Liver (tissue), 9 donors: ENCODE measurements around the gene TENT4A. TPM values are rescaled to one million over a fixed set of nuclear protein-coding genes. Genes with fewer than 3 reads are reported as not detected.

Source experiments
- DNase-seq: peaks from one replicate; pipeline ENCODE4 v3.0.0-alpha.2; 2017; ENCODE audit warnings: low spot score
- H3K27ac ChIP-seq, 2 donors: one replicate each; pipeline ENCODE4 v1.7.0; 2013; ENCODE audit warnings: inconsistent platforms in 2 of 2, low read length in 2 of 2, control low read depth in 1 of 2, low read depth in 1 of 2, mild to moderate bottlenecking in 1 of 2
- H3K27me3 ChIP-seq, 4 donors: one replicate each; pipeline versions ENCODE4 v1.6.1 to v1.7.0; 2013; ENCODE audit warnings: low read length in 3 of 4, inconsistent platforms in 1 of 4, mild to moderate bottlenecking in 1 of 4, moderate library complexity in 1 of 4; ENCODE audit not compliant: control insufficient read depth in 4 of 4, insufficient read depth in 4 of 4
- H3K36me3 ChIP-seq, 4 donors: one replicate each; pipeline versions ENCODE4 v1.6.1 to v1.7.0; 2013; ENCODE audit warnings: low read length in 3 of 4, mild to moderate bottlenecking in 3 of 4, low read depth in 1 of 4, moderate library complexity in 1 of 4; ENCODE audit not compliant: control insufficient read depth in 4 of 4, insufficient read depth in 3 of 4
- H3K4me1 ChIP-seq, 4 donors: one replicate each; pipeline versions ENCODE4 v1.6.1 to v1.7.0; 2013; ENCODE audit warnings: low read length in 3 of 4, mild to moderate bottlenecking in 3 of 4, moderate library complexity in 1 of 4; ENCODE audit not compliant: control insufficient read depth in 4 of 4, insufficient read depth in 4 of 4
- H3K4me3 ChIP-seq, 3 donors: one replicate each; pipeline versions ENCODE4 v1.6.1 to v1.7.0; 2013; ENCODE audit warnings: low read length in 3 of 3, control low read depth in 1 of 3, low read depth in 1 of 3, mild to moderate bottlenecking in 1 of 3
- H3K9ac ChIP-seq, 2 donors: one replicate each; pipeline ENCODE4 v1.7.0; 2013; ENCODE audit warnings: low read length in 2 of 2, mild to moderate bottlenecking in 2 of 2, moderate library complexity in 2 of 2, control low read depth in 1 of 2, low read depth in 1 of 2
- H3K9me3 ChIP-seq, 4 donors: one replicate each; pipeline versions ENCODE4 v1.6.1 to v1.7.0; 2013; ENCODE audit warnings: low read length in 3 of 4; ENCODE audit not compliant: control insufficient read depth in 4 of 4
- ATF3 ChIP-seq: IDR thresholded peaks from 2 replicates; pipeline ENCODE4 v1.6.1; 2016; ENCODE audit warnings: antibody characterized with exemption
- EGR1 ChIP-seq, 2 donors: IDR thresholded peaks; 2 replicates each; pipeline ENCODE4 v1.6.1; 2016 to 2018; ENCODE audit warnings: antibody characterized with exemption in 2 of 2, low read depth in 2 of 2
- FOXA1 ChIP-seq: IDR thresholded peaks from 2 replicates; pipeline ENCODE4 v1.6.1; 2016; ENCODE audit warnings: antibody characterized with exemption
- FOXA2 ChIP-seq: IDR thresholded peaks from 2 replicates; pipeline ENCODE4 v1.6.1; 2016; ENCODE audit warnings: antibody characterized with exemption
- GABPA ChIP-seq, 2 donors: IDR thresholded peaks in 1 of 2; conservative IDR thresholded peaks in 1 of 2; 2 replicates each; pipeline ENCODE4 v1.6.1; 2016; ENCODE audit warnings: antibody characterized with exemption in 2 of 2, mild to moderate bottlenecking in 1 of 2, moderate library complexity in 1 of 2
- HNF4A ChIP-seq, 2 donors: conservative IDR thresholded peaks; 2 replicates each; pipeline ENCODE4 v1.6.1; 2016; ENCODE audit warnings: antibody characterized with exemption in 2 of 2, mild to moderate bottlenecking in 2 of 2
- HNF4G ChIP-seq: IDR thresholded peaks from 2 replicates; pipeline ENCODE4 v1.6.1; 2016; ENCODE audit warnings: antibody characterized with exemption
- JUND ChIP-seq, 2 donors: IDR thresholded peaks; 2 replicates each; pipeline ENCODE4 v1.6.1; 2016; ENCODE audit warnings: antibody characterized with exemption in 2 of 2
- MAX ChIP-seq: IDR thresholded peaks from 2 replicates; pipeline ENCODE4 v1.6.1; 2016; ENCODE audit warnings: antibody characterized with exemption
- NR2F2 ChIP-seq: IDR thresholded peaks from 2 replicates; pipeline ENCODE4 v1.6.1; 2016; ENCODE audit warnings: antibody characterized with exemption
- RAD21 ChIP-seq, 2 donors: IDR thresholded peaks; 2 replicates each; pipeline ENCODE4 v1.6.1; 2016; ENCODE audit warnings: antibody characterized with exemption in 2 of 2, mild to moderate bottlenecking in 2 of 2
- REST ChIP-seq: IDR thresholded peaks from 2 replicates; pipeline ENCODE4 v1.6.1; 2016; ENCODE audit warnings: antibody characterized with exemption, mild to moderate bottlenecking
- RXRA ChIP-seq, 2 donors: IDR thresholded peaks; 2 replicates each; pipeline ENCODE4 v1.6.1; 2017 to 2018; ENCODE audit warnings: antibody characterized with exemption in 2 of 2, mild to moderate bottlenecking in 1 of 2
- SP1 ChIP-seq: IDR thresholded peaks from 2 replicates; pipeline ENCODE4 v1.6.1; 2018; ENCODE audit warnings: antibody characterized with exemption, mild to moderate bottlenecking
- TAF1 ChIP-seq: conservative IDR thresholded peaks from 2 replicates; pipeline ENCODE4 v1.6.1; 2016; ENCODE audit warnings: antibody characterized with exemption, mild to moderate bottlenecking
- YY1 ChIP-seq: IDR thresholded peaks from 2 replicates; pipeline ENCODE4 v1.6.1; 2016; ENCODE audit warnings: antibody characterized with exemption, mild to moderate bottlenecking
- WGBS: extraction: QIAGEN DNeasy Blood & Tissue Kit; methylation state at CpG from one replicate; pipeline ENCODE4 v1.1.7; 2013; 5-methylcytosine and 5-hydroxymethylcytosine counted together
- polyA plus RNA-seq, 2 donors: library from polyadenylated mRNA; stranded (reverse) in 1 of 2; unstranded in 1 of 2; fragments of 200-250 nt in 1 of 2; fragments of >200 nt in 1 of 2; fragmentation: Nextera tagmentation in 1 of 2; extraction: Ambion mirVana in 1 of 2; gene quantifications; one replicate each; pipeline versions ENCODE4 v1.2.1 to v1.2.3, GENCODE V29; 2013 to 2015
- total RNA-seq, 2 donors: library from RNA; depleted of rRNA; stranded (reverse); fragments of >200 nt; gene quantifications; one replicate each; pipeline ENCODE4 v1.2.3, GENCODE V29; 2014
- TF ChIP-seq, protein P1 (sequence below): fragments of 150-350 bp; IDR thresholded peaks from 2 replicates; pipeline ENCODE4 v1.5.1; 2017; ENCODE audit warnings: improper control_type of control experiment, low read depth, low read length; ENCODE audit not compliant: missing input control
- TF ChIP-seq, protein P2 (sequence below): IDR thresholded peaks from 2 replicates; pipeline ENCODE4 v1.6.1; 2016; ENCODE audit warnings: antibody characterized with exemption
- donor health status: healthy.
- donor health status: healthy.
- donor health status: healthy.
- donor health status: healthy.
- donor health status: healthy.

TENT4A gene
- total and polyA plus RNA-seq, 4 donors = 3.9 to 15.1 (median 8.1) TPM

GRCh38 chr5:6724321-6724929, 11.2 kb downstream of the TENT4A start:
- Histone ChIP-seq H3K36me3 (peaks cover 0 to 2% (median 0%) of the 10 kb centered on the region in 4 donors), H3K9ac (no peak overlapping the region), H3K4me1 (peaks cover 18 to 49% (median 33%) of the 10 kb centered on the region in 4 donors), H3K4me3 (no peak overlapping the region), H3K9me3 (no peaks in the 10 kb centered on the region), H3K27me3 (no peaks in the 10 kb centered on the region), H3K27ac (no peak overlapping the region)
- TF ChIP-seq GABPA (IDR thresholded peaks at IDR 0.05 in 1 of 2, conservative IDR thresholded peaks at IDR 0.05 in 1 of 2) (no peak), YY1 (no peak), FOXA1 (no peak), EGR1 (IDR thresholded peaks at IDR 0.05; ENCODE audit: low read depth in 2 of 2) (no peak), HNF4A (conservative IDR thresholded peaks at IDR 0.05) (no peak)
- no peak for DNase-seq
- 90% methylated on average over 8 of the region's 8 CpGs for WGBS

DNA sequence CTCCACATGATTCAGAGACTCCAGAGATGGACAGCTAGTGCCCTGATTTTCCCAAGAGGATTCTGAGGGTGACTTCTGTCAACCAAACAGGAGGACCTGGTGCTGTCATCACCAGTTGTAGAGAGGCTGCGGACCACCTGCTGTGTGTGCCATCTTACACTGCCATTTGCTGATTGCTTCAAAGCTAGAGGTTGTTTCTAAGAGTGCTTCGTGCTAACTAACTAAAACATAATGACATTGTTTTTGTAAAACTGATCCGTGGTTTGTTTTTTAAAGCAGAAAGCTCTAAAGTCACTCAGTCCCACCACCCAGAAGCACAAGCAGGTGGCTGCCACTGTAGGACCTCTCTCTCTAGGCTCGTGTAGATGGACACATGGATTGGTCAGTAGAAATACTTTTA, 12.2 kb downstream of the TENT4A start:
- no peak for TF ChIP-seq RXRA (IDR thresholded peaks at IDR 0.05)
- no peak for TF ChIP-seq MAX
- TF ChIP-seq, protein P1, sequence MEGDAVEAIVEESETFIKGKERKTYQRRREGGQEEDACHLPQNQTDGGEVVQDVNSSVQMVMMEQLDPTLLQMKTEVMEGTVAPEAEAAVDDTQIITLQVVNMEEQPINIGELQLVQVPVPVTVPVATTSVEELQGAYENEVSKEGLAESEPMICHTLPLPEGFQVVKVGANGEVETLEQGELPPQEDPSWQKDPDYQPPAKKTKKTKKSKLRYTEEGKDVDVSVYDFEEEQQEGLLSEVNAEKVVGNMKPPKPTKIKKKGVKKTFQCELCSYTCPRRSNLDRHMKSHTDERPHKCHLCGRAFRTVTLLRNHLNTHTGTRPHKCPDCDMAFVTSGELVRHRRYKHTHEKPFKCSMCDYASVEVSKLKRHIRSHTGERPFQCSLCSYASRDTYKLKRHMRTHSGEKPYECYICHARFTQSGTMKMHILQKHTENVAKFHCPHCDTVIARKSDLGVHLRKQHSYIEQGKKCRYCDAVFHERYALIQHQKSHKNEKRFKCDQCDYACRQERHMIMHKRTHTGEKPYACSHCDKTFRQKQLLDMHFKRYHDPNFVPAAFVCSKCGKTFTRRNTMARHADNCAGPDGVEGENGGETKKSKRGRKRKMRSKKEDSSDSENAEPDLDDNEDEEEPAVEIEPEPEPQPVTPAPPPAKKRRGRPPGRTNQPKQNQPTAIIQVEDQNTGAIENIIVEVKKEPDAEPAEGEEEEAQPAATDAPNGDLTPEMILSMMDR = no peak
- TF ChIP-seq TAF1 = no peak
- TF ChIP-seq NR2F2 = no peak
- TF ChIP-seq FOXA2 = no peak
- TF ChIP-seq ATF3 = no peak
- TF ChIP-seq RAD21 (IDR thresholded peaks at IDR 0.05) = no peak
- no peak for TF ChIP-seq JUND (IDR thresholded peaks at IDR 0.05)
- TF ChIP-seq HNF4G = no peak
- no peak for TF ChIP-seq REST
- no peak for TF ChIP-seq HNF4A (conservative IDR thresholded peaks at IDR 0.05)
- TF ChIP-seq, protein P2, sequence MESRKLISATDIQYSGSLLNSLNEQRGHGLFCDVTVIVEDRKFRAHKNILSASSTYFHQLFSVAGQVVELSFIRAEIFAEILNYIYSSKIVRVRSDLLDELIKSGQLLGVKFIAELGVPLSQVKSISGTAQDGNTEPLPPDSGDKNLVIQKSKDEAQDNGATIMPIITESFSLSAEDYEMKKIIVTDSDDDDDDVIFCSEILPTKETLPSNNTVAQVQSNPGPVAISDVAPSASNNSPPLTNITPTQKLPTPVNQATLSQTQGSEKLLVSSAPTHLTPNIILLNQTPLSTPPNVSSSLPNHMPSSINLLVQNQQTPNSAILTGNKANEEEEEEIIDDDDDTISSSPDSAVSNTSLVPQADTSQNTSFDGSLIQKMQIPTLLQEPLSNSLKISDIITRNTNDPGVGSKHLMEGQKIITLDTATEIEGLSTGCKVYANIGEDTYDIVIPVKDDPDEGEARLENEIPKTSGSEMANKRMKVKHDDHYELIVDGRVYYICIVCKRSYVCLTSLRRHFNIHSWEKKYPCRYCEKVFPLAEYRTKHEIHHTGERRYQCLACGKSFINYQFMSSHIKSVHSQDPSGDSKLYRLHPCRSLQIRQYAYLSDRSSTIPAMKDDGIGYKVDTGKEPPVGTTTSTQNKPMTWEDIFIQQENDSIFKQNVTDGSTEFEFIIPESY = no peak
- no peak for TF ChIP-seq FOXA1
- TF ChIP-seq EGR1 (IDR thresholded peaks at IDR 0.05; ENCODE audit: low read depth in 2 of 2) = no peak
- no peak for TF ChIP-seq YY1
- TF ChIP-seq GABPA (IDR thresholded peaks at IDR 0.05 in 1 of 2, conservative IDR thresholded peaks at IDR 0.05 in 1 of 2) = no peak
- TF ChIP-seq SP1 = no peak
- Histone ChIP-seq H3K4me3 (no peak overlapping the region), H3K27me3 (no peaks in the 10 kb centered on the region), H3K27ac (no peak overlapping the region), H3K9me3 (no peaks in the 10 kb centered on the region), H3K36me3 (peaks cover 0 to 2% (median 0%) of the 10 kb centered on the region in 4 donors), H3K9ac (no peak overlapping the region), H3K4me1 (peaks cover 24 to 49% (median 37%) of the 10 kb centered on the region in 4 donors)
- WGBS = 94% methylated on average over 4 of the region's 4 CpGs
- no peak for DNase-seq
